Measurements from ENCODE around the gene PPM1L. TPM values are rescaled to one million over a fixed set of nuclear protein-coding genes. Genes with fewer than 3 reads are reported as not detected.

Gene PPM1L
- total and polyA plus RNA-seq, 7 donors = 6.2 to 76.1 (median 66.0) TPM

- intact Hi-C loops (cut with DNase I) = no loop called here
- Histone ChIP-seq H3K4me1 (no peaks in the 10 kb centered on the region), H3K9me3 (no peaks in the 10 kb centered on the region), H3K27me3 (ENCODE audit: insufficient read depth in 3 of 3, low read length in 2 of 3) (no peaks in the 10 kb centered on the region), H3K36me3 (ENCODE audit: insufficient read depth in 1 of 2, low read depth in 1 of 2) (peaks cover 11 to 46% of the 10 kb centered on the region in 2 donors), H3K27ac (no peak overlapping the region), H3K4me3 (no peak overlapping the region)
- DNase-seq (no peak), ATAC-seq (no peak)
- TF ChIP-seq, protein P1, sequence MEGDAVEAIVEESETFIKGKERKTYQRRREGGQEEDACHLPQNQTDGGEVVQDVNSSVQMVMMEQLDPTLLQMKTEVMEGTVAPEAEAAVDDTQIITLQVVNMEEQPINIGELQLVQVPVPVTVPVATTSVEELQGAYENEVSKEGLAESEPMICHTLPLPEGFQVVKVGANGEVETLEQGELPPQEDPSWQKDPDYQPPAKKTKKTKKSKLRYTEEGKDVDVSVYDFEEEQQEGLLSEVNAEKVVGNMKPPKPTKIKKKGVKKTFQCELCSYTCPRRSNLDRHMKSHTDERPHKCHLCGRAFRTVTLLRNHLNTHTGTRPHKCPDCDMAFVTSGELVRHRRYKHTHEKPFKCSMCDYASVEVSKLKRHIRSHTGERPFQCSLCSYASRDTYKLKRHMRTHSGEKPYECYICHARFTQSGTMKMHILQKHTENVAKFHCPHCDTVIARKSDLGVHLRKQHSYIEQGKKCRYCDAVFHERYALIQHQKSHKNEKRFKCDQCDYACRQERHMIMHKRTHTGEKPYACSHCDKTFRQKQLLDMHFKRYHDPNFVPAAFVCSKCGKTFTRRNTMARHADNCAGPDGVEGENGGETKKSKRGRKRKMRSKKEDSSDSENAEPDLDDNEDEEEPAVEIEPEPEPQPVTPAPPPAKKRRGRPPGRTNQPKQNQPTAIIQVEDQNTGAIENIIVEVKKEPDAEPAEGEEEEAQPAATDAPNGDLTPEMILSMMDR (IDR thresholded peaks at IDR 0.05) = no peak
- 90 to 100% (median 93%) methylated on average over 1 of the region's 1 CpG for WGBS, 3 donors
Observed at GRCh38 chr3:161067335-161067734, 311.3 kb downstream of the PPM1L start.

DNA sequence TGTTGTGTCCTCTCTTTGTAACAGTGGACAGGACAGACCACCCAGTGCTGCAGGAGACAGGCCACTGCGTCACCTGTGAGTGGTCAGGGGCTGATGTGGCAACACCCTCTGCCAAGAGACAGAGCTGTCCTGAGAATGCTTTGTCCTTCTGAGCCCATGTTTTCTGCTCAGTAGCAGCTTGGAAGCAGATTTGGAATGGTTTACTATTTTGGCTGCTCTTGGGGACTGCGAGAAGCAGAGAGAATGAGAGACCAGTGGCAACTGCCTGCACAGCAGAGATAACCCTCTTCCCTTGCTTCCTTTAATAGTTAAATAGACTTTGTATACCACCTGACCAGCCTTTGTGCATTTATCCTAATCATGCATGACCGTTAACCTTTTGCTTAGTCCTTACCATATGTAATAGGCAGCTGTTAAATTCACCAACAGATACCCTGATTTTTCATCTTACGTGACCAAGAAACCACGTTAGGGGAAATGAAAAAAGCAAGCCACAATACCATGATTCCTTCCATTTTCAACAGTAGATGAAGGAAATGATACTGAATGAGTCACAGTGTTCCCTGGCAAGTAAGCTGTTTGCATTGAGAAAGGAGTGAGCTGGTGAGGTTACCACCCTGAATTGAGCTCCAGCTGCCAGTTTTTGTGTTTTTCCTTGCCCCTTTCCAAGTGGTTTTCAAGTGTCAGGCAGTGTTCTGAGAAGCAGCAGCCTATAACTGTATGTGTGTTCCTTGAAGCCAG, 313.6 kb downstream of the PPM1L start:
- ATAC-seq = peak in 2 of 4 donors; percentile 40 to 64
- H3K36me3 ChIP-seq (ENCODE audit: insufficient read depth in 1 of 2, low read depth in 1 of 2) = peaks cover 11 to 42% of the 10 kb centered on the region in 2 donors

GRCh38 chr3:161070252-161070930, 314.4 kb downstream of the PPM1L start:
- DNase-seq = no peak
- intact Hi-C loops (cut with DNase I) = no loop called here
- Histone ChIP-seq H3K9me3 (no peaks in the 10 kb centered on the region), H3K27ac (no peak overlapping the region), H3K4me1 (no peaks in the 10 kb centered on the region), H3K4me3 (no peak overlapping the region), H3K36me3 (ENCODE audit: insufficient read depth in 1 of 2, low read depth in 1 of 2) (peaks cover 11 to 35% of the 10 kb centered on the region in 2 donors), H3K27me3 (ENCODE audit: insufficient read depth in 3 of 3, low read length in 2 of 3) (no peaks in the 10 kb centered on the region)
- WGBS, 3 donors = 84 to 88% (median 88%) methylated on average over 9 of the region's 9 CpGs
- TF ChIP-seq, protein P1 (IDR thresholded peaks at IDR 0.05) = no peak
- peak in 1 of 4 donors; percentile 11 for ATAC-seq

More for the DNA sequence above, 313.6 kb downstream of the PPM1L start:
- WGBS, 3 donors = 65 to 78% (median 66%) methylated on average over 5 of the region's 5 CpGs
- Histone ChIP-seq H3K4me1 (no peaks in the 10 kb centered on the region), H3K27me3 (ENCODE audit: insufficient read depth in 3 of 3, low read length in 2 of 3) (no peaks in the 10 kb centered on the region), H3K4me3 (no peak overlapping the region), H3K27ac (no peak overlapping the region), H3K9me3 (no peaks in the 10 kb centered on the region)
- DNase-seq = no peak
- TF ChIP-seq, protein P1 (IDR thresholded peaks at IDR 0.05) = no peak
- intact Hi-C loops (cut with DNase I) = no loop called here

- H3K27me3 ChIP-seq (ENCODE audit: insufficient read depth in 3 of 3, low read length in 2 of 3) = no peaks in the 10 kb centered on the region
- H3K4me1 ChIP-seq = no peaks in the 10 kb centered on the region
- H3K4me3 ChIP-seq = no peak overlapping the region
- ATAC-seq = no peak
- no peak for DNase-seq
- intact Hi-C loops (cut with DNase I) = no loop called here
- no peaks in the 10 kb centered on the region for H3K9me3 ChIP-seq
- TF ChIP-seq, protein P1 (IDR thresholded peaks at IDR 0.05) = no peak
- no peak overlapping the region for H3K27ac ChIP-seq
- 68 to 75% (median 73%) methylated on average over 6 of the region's 6 CpGs for WGBS, 3 donors
- H3K36me3 ChIP-seq (ENCODE audit: insufficient read depth in 1 of 2, low read depth in 1 of 2) = peaks cover 7 to 28% of the 10 kb centered on the region in 2 donors
Observed at GRCh38 chr3:161070980-161071663, 315.1 kb downstream of the PPM1L start.

Data from psoas muscle (tissue), 8 donors.